GM12878 (cell line): ENCODE data around the gene DRD1. TPM values are rescaled to one million over a fixed set of nuclear protein-coding genes. Genes with fewer than 3 reads are reported as not detected.

Experiments
- ATF7 ChIP-seq: fragments of 450-650 bp; IDR thresholded peaks from 2 replicates; pipeline ENCODE4 v1.6.1; 2016; ENCODE audit warnings: low read depth, mild to moderate bottlenecking
- CEBPZ ChIP-seq: fragments of 150-350 bp; IDR thresholded peaks from 2 replicates; pipeline ENCODE4 v1.6.1; 2016; ENCODE audit warnings: low read depth, low read length
- CTCF ChIP-seq, 3 experiments: IDR thresholded peaks in 2 of 3; conservative IDR thresholded peaks in 1 of 3; 2 replicates each; pipeline ENCODE4 v1.5.1; 2011; ENCODE audit warnings: low read depth in 3 of 3, low read length in 3 of 3, mild to moderate bottlenecking in 3 of 3, control low read depth in 2 of 3, moderate library complexity in 2 of 3, inconsistent platforms in 1 of 3, mixed read lengths in 1 of 3; ENCODE audit not compliant: control insufficient read depth in 2 of 3, insufficient read depth in 1 of 3; ENCODE audit errors: extremely low read depth in 1 of 3
- MLLT1 ChIP-seq: fragments of 450-650 bp; IDR thresholded peaks from 2 replicates; pipeline ENCODE4 v1.6.1; 2016; ENCODE audit warnings: mild to moderate bottlenecking
- MTA2 ChIP-seq: fragments of 450-650 bp; IDR thresholded peaks from 2 replicates; pipeline ENCODE4 v1.6.1; 2016; ENCODE audit warnings: low read depth, mild to moderate bottlenecking, moderate library complexity
- PAX8 ChIP-seq: fragments of 450-650 bp; IDR thresholded peaks from 2 replicates; pipeline ENCODE4 v1.6.1; 2017; ENCODE audit warnings: mild to moderate bottlenecking, moderate library complexity
- PBX3 ChIP-seq: IDR thresholded peaks from 2 replicates; pipeline ENCODE4 v1.6.1; 2011; ENCODE audit warnings: mild to moderate bottlenecking, low read depth, low read length, moderate library complexity; ENCODE audit not compliant: insufficient replicate concordance
- PKNOX1 ChIP-seq: fragments of 450-650 bp; IDR thresholded peaks from 2 replicates; pipeline ENCODE4 v1.6.1; 2016; ENCODE audit warnings: mild to moderate bottlenecking
- ZBTB33 ChIP-seq: fragments of 450-650 bp; IDR thresholded peaks from 2 replicates; pipeline ENCODE4 v1.6.1; 2017; ENCODE audit warnings: mild to moderate bottlenecking
- ZBTB40 ChIP-seq: fragments of 450-650 bp; IDR thresholded peaks from 2 replicates; pipeline ENCODE4 v1.6.1; 2016; ENCODE audit warnings: mild to moderate bottlenecking, moderate library complexity, borderline replicate concordance
- ZZZ3 ChIP-seq: IDR thresholded peaks from 2 replicates; pipeline ENCODE4 v1.6.1; 2011; ENCODE audit warnings: low read depth; ENCODE audit not compliant: control insufficient read depth, insufficient read length
- polyA plus RNA-seq, 11 experiments: library from polyadenylated mRNA; depleted of rRNA in 4 of 11; unstranded in 6 of 11; stranded (reverse) in 5 of 11; fragments of >200 nt; fragmentation: Nextera tagmentation in 4 of 11; fragmentation: Illumina TruSeq in 1 of 11; extraction: Ambion mirVana in 4 of 11; extraction: Trizol in 1 of 11; gene quantifications; 1 replicate in 1 of 11; 2 replicates in 10 of 11; pipeline versions ENCODE4 v1.2.1 to v1.2.3, GENCODE V29; 2011 to 2016; ENCODE audit warnings: inconsistent platforms in 2 of 11, missing spikeins in 2 of 11, low read depth in 1 of 11
- total RNA-seq, 4 experiments: library from RNA; depleted of rRNA in 3 of 4; stranded (reverse); fragments of >200 nt in 3 of 4; fragmentation: Illumina TruSeq in 1 of 4; extraction: Trizol in 1 of 4; gene quantifications; 2 replicates each; pipeline versions ENCODE4 v1.2.1 to v1.2.3, GENCODE V29; 2013 to 2021

DRD1 gene
- total and polyA plus RNA-seq, 10 of the 15 experiments (the other 5 are each of a cell fraction or from before 2014, with no cell fraction given), result not detected

- TF ChIP-seq ZBTB33 (no peak), ZBTB40 (no peak), MLLT1 (no peak), CTCF (IDR thresholded peaks at IDR 0.05 in 2 of 3, conservative IDR thresholded peaks at IDR 0.05 in 1 of 3; ENCODE audit: control insufficient read depth in 2 of 3, extremely low read depth in 1 of 3, insufficient read depth in 1 of 3, low read depth in 3 of 3, low read length in 3 of 3) (no peak), PAX8 (no peak), MTA2 (no peak), ZZZ3 (no peak), PBX3 (no peak), ATF7 (no peak), CEBPZ (no peak), PKNOX1 (no peak)
Observed at GRCh38 chr5:175478384-175479124, 34.6 kb upstream of the DRD1 start, which contains the start of gene SFXN1 (continued).
